T follicular helper cell (primary cell): ENCODE data around the gene TMEM252.

ENCODE experiments used
- DNase-seq: peaks from one replicate; pipeline ENCODE4 v3.0.0-alpha.2; 2020; ENCODE audit warnings: low read depth

TMEM252 gene

DNA sequence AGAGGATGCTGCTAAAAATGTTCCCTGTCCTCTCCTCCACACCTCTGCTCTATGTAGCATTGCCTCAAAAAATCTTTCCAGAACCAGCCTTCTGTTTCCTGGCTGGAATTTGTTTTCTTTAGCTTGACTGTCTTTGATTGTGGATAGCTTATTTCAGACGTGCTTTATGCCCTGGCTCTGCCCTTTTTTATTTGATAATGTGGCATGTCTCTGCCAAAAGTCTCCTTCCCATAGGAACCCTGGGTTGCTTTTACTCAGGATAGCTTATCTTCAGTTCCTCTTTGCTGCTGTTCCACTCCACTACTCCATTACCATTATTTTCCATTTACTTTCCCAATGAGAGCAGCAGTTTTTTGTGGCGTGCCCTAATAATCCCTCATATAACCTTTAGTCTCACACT lies 885 bp upstream of the TMEM252 start:
- no peak for DNase-seq

GRCh38 chr9:68538200-68538599 lies 2.5 kb downstream of the TMEM252 start:
- no peak for DNase-seq

- DNase-seq, result no peak
These were observed 3.1 kb downstream of the TMEM252 start for GRCh38 chr9:68537616-68537880.

DNA sequence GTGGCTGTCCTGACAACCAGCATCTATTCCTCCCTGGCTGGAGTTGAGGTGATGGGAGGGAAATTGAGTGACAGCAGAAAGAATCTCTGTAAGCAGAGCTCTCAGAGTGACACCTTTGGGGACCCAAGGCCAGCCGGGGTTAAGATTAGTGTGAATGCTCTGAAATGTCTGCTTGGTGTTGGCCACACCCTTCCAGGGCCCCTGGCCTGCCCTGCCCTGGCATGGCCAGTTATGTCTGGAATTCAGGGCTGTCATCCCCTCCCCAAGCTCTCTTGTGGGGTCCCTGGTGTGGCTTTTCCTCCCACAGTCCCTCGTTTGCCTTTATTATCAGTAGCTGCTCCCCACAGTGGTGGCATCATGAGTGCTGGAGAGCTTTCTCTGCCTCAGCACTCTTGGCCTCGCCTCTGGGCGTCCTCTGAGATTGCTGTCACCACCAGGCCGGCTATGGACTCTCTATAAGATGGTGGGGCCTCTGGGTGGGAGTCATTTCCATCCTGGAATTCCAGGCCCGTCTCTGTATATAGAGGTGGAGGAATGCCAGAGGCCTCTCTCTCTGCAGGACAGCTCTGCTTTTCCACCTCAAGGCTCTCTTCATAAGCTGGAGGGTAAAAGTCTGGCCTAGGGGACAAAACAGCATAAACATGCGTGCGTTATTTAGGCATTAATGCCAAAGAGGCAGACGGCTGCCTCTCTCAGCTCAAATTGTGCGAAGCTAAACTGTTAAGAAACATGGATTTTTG lies 3.6 kb downstream of the TMEM252 start:
- no peak for DNase-seq

DNA sequence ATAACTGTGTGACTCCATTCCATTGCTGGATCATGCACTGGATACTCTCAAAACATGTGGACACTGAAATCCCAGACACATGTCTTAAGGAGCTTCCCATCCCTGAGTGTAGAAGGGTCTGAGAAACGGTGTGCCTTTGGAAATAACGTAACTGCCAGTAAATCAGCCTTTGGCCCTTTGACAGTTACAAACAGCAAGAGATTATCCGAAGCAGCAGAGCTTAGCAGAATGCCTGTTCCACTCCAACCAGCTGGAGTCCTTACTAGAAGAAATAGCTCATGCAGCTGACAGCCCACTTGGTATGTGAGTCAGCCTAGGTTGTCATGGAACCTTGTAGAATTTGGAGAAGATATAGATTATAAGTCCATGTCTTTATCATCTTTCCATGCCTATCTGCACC lies 7.0 kb downstream of the TMEM252 start:
- DNase-seq, result no peak

GRCh38 chr9:68532131-68532530 lies 8.6 kb downstream of the TMEM252 start:
- DNase-seq, result no peak

- no peak for DNase-seq
These were observed 10.1 kb downstream of the TMEM252 start for GRCh38 chr9:68530618-68531017.

- DNase-seq, result no peak
These were observed 17.2 kb downstream of the TMEM252 start for GRCh38 chr9:68523367-68523936.

DNA sequence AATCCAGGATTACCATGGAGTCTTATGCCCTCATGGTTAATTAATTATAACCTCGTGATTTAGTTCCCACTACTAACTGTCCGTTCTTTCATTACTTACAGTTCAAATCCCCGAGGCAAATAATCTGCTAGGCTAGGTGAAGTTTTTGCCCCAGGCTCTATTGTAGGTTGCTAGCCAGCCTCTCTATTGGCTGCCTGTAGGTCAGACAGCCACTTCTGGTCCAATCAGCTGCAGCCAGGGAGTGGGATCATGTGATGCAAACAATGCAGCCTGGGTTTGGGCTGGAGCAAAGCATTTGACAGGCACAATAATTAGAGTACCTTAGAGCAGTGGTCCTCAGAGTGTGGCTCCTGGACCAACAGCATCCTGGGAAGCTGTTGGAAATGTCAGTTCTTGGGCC lies 17.7 kb downstream of the TMEM252 start:
- DNase-seq, result no peak

DNA sequence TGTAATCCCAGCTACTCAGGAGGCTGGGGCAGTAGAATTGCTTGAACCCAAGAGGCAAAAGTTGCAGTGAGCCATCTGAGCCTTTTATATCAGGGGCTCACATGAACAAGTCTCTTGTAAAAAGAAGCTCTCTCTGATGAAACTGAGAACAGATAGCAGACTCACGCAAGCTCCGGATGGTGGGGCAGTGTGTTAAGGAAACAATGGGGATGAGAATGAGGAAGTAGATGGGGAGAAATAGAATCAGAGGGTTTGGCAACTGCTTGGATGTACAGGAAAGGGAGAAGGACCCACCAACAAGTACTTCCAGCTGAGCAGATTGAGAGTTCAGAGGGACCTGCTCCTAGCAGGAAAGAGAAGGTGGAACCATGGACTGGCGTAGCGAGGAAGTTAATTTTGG lies 18.6 kb downstream of the TMEM252 start:
- no peak for DNase-seq

- DNase-seq, result no peak
These were observed 25.2 kb downstream of the TMEM252 start for GRCh38 chr9:68515326-68516017.

GRCh38 chr9:68513981-68514380 lies 26.7 kb downstream of the TMEM252 start:
- no peak for DNase-seq

GRCh38 chr9:68513385-68513784 lies 27.3 kb downstream of the TMEM252 start:
- no peak for DNase-seq

GRCh38 chr9:68509689-68510088 lies 31.0 kb downstream of the TMEM252 start:
- no peak for DNase-seq

- DNase-seq, result no peak
These were observed 32.1 kb downstream of the TMEM252 start for GRCh38 chr9:68508547-68508946.

DNA sequence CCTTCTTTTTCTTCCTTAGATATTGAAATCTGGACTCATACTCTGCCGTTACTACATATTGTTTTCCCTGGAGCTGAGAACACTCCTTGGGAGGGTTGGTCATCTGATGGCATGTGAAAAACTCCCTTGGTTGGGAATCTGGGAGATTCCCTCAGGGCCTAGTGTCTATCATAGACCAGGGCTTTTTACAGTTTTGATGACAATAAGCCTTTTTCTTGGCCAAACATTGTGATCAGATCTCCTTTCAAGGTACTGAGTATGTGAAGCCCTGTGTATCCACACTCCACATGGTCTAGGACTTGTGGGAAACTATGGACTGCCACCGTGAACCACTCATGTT lies 32.9 kb downstream of the TMEM252 start:
- DNase-seq, result no peak

- no peak for DNase-seq
These were observed 33.4 kb downstream of the TMEM252 start for GRCh38 chr9:68507130-68507805.

DNA sequence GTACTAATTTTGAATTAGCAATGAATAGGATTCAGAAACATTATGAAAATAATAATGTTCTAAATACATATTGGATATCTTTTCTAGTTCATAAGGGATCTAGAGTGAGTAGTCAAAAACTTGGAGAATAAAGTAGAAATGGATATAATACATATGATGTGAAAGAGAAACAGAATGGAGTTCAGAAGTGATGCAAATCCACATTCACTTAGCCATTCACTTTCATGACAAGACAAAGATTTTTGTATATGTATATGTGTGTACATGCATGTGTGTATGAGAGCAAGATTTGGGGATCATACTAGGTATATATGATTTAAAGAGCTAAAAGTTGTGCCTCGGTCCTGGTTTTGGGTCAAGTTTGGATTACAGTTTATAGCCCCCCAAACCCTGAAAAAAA lies 34.1 kb downstream of the TMEM252 start:
- no peak for DNase-seq

- no peak for DNase-seq
These were observed 34.8 kb downstream of the TMEM252 start for GRCh38 chr9:68505681-68506409.

GRCh38 chr9:68502279-68502678 lies 38.4 kb downstream of the TMEM252 start:
- DNase-seq, result no peak

DNA sequence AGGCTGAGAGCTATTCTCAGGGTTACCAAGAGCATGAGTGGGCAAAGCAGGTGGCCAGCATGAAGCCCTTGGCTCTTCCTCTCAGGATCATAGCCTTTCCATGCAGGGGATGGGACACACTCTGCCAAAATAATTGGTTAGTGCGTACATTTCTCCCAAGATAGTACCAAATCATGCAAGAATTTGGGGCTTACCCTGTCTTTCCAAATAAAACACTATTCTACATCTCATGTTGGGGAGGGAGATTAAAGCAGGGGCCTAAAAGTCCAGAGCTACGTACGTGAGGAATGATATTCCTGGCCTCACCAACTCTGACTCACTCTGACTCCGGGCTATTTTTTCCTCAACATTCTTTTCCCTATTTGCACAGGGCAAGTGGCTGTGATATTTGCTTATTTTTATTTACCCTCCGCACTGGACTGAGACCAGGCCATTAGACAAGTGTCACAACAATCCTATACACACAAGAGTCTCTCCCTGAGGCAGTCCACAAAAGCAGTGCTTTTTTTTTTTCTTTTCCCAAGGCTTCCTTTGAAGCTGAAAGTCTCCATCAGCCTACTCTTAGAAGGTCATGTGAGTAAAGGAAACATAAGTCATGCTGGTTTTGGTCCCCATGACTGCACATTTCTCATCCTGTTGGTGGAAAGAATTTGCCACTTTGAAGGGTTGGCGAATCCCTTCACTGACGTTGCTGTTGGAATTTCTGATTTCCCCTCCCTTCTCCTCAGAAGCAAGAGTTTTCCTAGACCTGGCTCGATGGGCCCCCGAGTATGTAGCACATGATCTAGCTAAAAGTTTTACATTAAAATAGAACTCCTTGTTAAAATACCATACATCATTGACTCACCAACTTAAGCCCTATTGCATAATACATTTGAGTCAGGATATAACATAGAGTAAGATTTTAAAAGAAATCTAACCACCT lies 40.0 kb downstream of the TMEM252 start:
- no peak for DNase-seq
